DMS153 treated with DMSO at 0.1 percent for 48 hours (cell line): ENCODE measurements around the gene KIAA1958.
"Not testable (repeated sequence)": the region's sequence is repeated elsewhere in the genome, so short reads cannot be mapped to it uniquely, and the experiment has no call there.

Source experiments
- DNase-seq: peaks from one replicate; lab custom pipeline; 2025; ENCODE audit not compliant: unreplicated experiment; lab: John Stamatoyannopoulos, UW

Gene KIAA1958

GRCh38 chr9:112489039-112489546 is 2.5 kb downstream of the KIAA1958 start:
- DNase-seq: peak; percentile 6

GRCh38 chr9:112489876-112490666 is 3.4 kb downstream of the KIAA1958 start:
- no peak for DNase-seq

- DNase-seq: no peak
Observed at GRCh38 chr9:112493393-112494137, 6.9 kb downstream of the KIAA1958 start.

GRCh38 chr9:112494153-112494552 is 7.5 kb downstream of the KIAA1958 start:
- no peak for DNase-seq

GRCh38 chr9:112495614-112496013 is 9.0 kb downstream of the KIAA1958 start:
- no peak for DNase-seq

DNA sequence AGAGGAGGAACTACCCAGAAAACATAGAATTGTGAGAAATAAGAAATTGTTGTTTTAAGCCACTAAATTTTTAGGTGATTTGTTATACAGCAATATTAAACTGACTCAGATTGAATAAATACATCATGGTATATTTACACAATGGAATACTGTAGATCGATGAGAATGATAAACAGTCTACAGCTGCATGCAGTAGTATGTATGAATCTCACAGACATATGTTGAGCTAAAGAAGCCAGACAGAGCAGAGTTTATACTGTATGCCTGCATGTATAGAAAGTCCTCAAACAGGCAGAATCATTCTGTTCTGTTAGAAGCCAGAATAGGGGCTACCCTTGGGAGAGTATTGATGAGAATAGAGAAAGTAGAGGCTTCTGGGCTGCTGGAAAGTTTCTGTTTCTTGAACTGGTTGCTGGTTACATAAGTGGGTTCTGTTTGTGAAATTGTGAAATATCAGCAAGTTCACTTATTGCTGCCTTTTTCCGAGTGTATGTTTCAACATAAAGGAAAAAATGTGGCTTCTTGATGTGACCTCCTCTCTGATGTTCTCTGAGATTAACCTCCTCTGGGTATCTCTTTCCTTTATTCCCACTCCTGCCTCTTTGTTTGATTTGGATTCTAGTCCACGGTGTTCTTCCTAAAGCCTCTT is 9.6 kb downstream of the KIAA1958 start:
- no peak for DNase-seq

GRCh38 chr9:112500842-112501241 is 14.2 kb downstream of the KIAA1958 start:
- no peak for DNase-seq

DNA sequence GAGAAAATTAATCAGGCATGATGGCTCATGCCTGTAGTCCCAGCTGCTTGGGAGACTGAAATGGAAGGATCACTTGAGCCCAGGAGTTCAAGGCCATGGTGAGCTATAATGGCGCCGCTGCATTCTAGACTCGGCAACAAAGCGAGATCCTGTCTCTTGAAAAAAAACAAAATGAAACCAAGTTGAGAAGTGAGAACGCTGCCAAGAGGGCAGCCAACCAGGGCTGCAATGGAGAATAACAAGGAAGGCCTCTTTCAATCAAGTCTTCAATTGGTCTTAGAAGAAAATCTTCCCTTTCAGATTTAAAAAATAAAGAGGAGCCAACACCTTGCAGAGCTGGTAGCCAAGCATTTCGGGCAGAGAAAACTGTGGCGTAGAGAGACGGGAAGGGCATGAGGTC is 14.7 kb downstream of the KIAA1958 start:
- no peak for DNase-seq

DNA sequence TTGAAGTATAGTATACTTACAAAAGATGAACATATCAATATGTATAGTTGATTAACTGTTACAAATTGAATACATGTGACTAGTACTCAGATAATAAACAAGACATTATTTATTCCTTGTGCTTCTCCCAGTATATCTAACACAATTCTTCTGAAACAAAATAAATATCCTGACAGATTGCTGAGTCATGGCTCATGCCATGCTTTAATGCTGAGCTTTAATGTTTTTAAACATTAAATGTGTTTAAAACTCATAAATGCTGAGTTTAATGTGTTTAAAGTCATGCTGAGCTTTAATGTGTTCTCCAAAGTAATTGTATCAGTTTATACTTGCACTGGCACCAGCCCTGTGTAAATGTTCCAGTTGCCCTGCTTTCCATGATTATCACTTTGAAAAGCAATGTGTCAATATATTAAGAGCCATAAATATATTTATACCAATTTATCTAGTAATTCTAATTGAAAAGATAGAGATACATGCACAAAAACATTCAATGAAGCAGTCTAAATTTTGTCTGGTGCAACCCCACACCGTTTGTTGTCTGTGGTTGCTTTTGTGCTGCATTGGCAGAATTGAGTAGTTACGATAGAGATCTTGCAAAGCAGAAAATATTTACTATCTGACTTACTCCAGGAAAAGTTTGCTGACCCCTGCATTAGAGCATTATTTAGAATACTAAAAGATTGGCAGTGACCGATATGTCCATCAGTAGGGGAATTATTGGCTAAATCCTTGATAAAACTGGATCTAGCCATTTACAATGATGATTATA is 15.7 kb downstream of the KIAA1958 start:
- no peak for DNase-seq

- no peak for DNase-seq
Observed at GRCh38 chr9:112503170-112503569, 16.5 kb downstream of the KIAA1958 start.

DNA sequence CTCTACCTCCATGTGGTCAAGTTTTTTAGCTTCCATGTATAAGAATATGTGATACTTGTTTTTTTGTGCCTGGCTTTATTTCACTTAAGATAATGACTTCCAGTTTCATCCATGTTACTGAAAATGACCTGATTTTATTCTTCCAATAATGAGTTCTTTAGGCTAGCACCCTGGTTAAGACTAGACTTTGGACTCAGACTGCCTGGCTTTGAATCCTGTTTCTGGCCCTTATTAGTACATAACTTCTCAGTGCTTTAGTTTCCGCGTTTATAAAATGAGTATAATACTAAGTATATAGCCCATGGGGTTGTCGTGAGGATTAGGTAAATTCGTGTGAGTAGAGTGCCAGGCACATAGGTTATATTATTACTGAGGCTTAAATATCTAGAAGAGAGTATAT is 18.5 kb downstream of the KIAA1958 start:
- no peak for DNase-seq

- no peak for DNase-seq
Observed at GRCh38 chr9:112505607-112506006, 19.0 kb downstream of the KIAA1958 start.

GRCh38 chr9:112506571-112506970 is 19.9 kb downstream of the KIAA1958 start:
- DNase-seq: no peak

DNA sequence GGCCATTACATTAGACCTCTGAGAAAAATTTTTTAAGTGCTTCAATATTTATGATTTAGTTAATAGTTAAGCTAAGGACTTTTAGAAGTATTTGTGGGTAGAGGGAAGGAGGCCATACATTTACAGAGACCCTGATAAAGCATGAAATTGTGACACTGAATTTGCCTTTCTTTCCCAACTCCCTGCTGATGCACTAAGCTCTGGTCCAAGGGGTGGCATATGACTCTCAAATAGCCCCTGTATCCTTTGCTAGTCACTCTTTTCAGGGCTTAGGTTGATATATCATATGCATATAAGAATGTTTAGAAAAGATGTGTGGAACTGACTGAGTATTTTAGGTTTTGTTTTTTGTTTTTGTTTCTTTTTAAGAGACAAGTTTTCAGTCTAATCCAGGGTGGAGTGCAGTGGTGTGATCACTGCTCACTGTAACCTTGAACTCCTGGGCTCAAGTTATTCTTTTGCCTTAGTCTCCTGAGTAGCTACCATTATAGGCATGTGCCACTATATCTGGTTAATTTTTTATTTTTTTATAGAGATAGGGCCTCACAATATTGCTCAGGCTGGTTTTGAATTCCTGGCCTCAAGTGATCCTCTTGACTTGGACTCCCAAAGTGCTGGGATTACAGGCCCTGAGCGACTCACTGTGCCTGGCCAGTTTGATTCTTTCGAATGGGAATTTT is 20.5 kb downstream of the KIAA1958 start:
- no peak for DNase-seq

DNA sequence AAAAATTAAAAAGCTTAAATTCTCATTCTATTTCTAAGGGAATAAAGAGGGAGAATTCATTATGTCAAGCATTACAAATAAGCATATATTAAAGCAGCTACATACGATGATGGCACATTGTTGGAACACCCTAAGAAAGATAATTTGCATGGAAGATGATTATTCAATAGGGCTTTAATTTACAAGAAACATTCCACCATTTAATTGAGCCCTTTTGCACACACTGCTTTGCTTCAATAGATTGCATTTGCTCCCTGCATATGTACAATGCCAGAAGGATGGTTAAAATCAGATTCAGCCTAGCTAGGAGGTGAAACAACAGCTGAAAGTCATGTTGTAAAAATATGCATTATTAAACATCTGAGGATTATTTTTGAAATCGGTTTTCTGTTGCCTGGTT is 21.8 kb downstream of the KIAA1958 start:
- no peak for DNase-seq

DNA sequence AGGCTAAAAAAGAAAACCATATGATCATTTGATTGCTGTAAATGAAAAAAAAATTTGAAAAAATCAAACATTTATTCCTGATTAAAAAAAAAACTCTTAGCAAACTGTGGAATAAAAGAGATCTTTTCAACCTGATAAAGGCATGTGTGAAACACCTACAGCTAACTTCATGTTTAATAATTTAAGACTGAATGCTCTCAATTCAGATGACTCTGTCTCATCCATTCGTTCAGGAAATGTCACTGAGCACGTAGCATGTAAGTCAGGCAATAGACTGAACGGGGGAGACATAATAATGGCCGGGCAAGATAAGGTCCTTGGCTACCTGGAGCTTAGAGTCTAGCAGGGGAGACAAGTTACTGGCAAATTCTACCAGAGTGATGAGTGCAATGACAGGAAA is 25.8 kb downstream of the KIAA1958 start:
- not testable (repeated sequence) for DNase-seq

- no peak for DNase-seq
Observed at GRCh38 chr9:112516769-112517168, 30.1 kb downstream of the KIAA1958 start.

GRCh38 chr9:112520069-112520468 is 33.4 kb downstream of the KIAA1958 start:
- DNase-seq: no peak

DNA sequence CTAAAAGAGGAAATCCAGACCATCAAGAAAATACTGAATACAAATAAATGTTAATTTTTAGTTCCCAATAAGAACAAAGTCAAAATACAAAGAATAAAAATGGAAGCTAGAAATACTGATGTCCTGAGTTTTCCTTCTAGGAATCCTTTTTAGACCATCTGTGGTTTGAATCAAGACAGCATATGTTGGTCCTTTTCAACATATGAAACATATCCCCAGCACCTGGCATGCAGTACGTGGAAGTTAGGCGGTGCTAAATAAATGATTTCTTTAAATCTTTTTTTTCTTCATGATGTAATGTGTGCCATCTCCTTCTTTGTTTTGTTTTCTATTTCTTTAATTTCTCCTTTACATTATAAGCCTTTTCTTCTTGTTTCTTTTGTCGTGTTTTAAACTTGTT is 34.0 kb downstream of the KIAA1958 start:
- no peak for DNase-seq

DNA sequence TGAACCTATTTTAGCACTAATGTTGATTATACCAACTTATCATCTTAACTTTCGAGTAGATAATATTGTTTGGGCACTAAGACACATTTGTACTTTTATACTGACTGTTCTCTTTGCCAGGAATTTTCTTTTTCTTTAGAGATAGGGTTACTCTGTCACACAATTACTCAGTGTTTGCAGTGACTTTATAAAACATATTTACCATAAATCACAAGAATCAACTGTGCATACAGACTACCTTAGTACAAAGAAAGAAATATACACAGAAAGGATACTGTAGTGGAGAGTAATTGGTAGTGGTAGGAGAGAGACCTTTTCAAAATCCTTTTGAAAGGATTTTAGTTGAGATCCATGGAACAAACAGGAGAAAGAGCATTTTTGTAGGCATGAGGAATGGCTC is 40.3 kb downstream of the KIAA1958 start:
- no peak for DNase-seq
